ENCODE measurements around the gene NPC1. TPM values are rescaled to one million over a fixed set of nuclear protein-coding genes. Genes with fewer than 3 reads are reported as not detected.

Gene NPC1
- total RNA-seq, 6 experiments from 2014 or later: 25.4 to 46.2 (median 34.3) TPM

DNA sequence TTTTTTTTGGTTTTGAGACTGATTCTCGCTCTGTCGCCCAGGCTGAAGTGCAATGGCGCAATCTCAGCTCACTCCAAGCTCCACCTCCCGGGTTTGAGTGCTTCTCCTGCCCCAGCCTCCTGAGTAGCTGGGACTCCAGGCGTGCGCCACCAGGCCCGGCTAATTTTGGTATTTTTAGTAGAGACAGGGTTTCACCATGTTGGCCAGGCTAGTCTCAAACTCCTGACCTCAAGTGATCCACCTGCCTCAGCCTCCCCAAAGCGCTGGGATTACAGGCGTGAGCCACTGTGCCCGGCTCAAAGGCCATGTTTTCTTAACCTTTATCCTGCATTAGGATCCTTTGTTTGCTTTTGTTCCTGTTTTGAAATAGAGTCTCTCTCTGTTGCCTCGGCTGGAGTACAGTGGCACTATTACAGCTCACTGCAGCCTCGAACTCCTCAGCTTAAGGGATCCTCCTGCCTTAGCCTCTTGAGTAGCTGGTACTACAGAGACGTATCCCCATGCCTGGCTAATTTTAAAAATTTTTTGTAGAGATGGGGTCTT lies 41.0 kb downstream of the NPC1 start:
- no peak for DNase-seq
- TF ChIP-seq, protein P1, sequence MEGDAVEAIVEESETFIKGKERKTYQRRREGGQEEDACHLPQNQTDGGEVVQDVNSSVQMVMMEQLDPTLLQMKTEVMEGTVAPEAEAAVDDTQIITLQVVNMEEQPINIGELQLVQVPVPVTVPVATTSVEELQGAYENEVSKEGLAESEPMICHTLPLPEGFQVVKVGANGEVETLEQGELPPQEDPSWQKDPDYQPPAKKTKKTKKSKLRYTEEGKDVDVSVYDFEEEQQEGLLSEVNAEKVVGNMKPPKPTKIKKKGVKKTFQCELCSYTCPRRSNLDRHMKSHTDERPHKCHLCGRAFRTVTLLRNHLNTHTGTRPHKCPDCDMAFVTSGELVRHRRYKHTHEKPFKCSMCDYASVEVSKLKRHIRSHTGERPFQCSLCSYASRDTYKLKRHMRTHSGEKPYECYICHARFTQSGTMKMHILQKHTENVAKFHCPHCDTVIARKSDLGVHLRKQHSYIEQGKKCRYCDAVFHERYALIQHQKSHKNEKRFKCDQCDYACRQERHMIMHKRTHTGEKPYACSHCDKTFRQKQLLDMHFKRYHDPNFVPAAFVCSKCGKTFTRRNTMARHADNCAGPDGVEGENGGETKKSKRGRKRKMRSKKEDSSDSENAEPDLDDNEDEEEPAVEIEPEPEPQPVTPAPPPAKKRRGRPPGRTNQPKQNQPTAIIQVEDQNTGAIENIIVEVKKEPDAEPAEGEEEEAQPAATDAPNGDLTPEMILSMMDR (IDR thresholded peaks at IDR 0.05): no peak
- Mint-ChIP-seq H3K27me3 (ENCODE audit: insufficient read depth) (no peaks in the 10 kb centered on the region), H3K36me3 (ENCODE audit: low read depth) (peaks cover 38% of the 10 kb centered on the region), H3K27ac (no peak overlapping the region), H3K9me3 (no peaks in the 10 kb centered on the region), H3K4me3 (no peak overlapping the region), H3K4me1 (ENCODE audit: low read depth) (peaks cover 12% of the 10 kb centered on the region)

DNA sequence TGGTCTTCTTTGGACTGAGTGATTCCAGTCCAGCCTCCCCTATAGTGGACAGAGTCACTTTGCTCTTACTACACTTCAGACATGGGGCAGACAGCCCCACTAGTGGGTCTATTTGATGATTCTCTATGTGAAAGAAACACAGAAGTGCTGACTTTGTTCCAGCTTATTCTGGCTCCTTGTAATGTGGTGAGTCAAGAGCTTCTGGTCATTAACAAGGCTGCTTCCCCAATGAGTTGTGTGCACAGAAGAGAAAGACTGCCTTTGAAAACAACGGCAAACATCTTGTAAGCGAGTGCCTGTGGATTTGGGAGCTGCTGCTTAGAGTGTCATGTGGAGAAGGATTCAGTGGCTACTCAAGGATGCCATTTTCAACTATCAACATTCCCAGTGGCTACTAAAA lies 43.8 kb downstream of the NPC1 start:
- peaks cover 47% of the 10 kb centered on the region for H3K36me3 Mint-ChIP-seq (ENCODE audit: low read depth)
- TF ChIP-seq, protein P1 (IDR thresholded peaks at IDR 0.05): no peak

DNA sequence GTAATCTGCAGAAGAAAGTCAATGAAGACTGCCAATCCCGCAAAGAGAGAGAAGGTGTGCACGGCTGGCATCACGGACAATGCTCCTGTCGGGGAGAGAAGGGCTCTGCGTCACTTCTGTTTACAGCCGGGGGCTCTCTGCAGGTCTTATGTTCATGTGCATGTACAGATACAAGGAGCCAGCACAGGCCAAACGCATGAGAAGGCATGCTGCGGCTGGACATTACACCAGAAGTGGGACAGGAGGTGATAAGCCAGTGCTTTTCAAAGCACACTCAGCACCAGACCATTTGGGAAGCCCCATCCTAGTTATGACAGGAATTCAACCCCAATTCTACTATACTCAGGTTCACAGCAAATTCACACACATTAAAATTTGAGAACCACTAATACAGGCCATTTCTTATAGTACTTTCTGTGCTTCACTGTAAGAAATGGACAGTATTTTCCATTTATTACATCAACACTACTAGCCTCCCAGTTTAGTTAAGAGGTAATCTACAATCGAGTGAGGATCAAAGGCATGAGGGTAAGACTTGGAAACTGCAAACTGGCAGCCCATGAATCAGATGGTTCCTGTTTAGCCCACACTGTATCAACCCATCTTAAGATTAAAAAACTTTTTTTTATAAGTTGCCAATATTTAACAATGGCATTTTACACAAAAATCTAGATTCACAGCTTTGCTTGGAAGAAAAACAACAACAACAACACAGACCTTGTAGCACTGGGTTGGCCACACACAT lies 44.8 kb downstream of the NPC1 start:
- Mint-ChIP-seq H3K27ac (no peak overlapping the region), H3K4me1 (ENCODE audit: low read depth) (peaks cover 7% of the 10 kb centered on the region), H3K36me3 (ENCODE audit: low read depth) (peaks cover 43% of the 10 kb centered on the region), H3K27me3 (ENCODE audit: insufficient read depth) (no peaks in the 10 kb centered on the region), H3K9me3 (no peaks in the 10 kb centered on the region), H3K4me3 (no peak overlapping the region)
- DNase-seq: no peak
- TF ChIP-seq, protein P1 (IDR thresholded peaks at IDR 0.05): no peak

More for the DNA sequence above, 43.8 kb downstream of the NPC1 start:
- DNase-seq: no peak
- H3K27me3 Mint-ChIP-seq (ENCODE audit: insufficient read depth): no peaks in the 10 kb centered on the region
- H3K9me3 Mint-ChIP-seq: no peaks in the 10 kb centered on the region
- no peak overlapping the region for H3K4me3 Mint-ChIP-seq
- H3K4me1 Mint-ChIP-seq (ENCODE audit: low read depth): peaks cover 7% of the 10 kb centered on the region
- no peak overlapping the region for H3K27ac Mint-ChIP-seq

DNA sequence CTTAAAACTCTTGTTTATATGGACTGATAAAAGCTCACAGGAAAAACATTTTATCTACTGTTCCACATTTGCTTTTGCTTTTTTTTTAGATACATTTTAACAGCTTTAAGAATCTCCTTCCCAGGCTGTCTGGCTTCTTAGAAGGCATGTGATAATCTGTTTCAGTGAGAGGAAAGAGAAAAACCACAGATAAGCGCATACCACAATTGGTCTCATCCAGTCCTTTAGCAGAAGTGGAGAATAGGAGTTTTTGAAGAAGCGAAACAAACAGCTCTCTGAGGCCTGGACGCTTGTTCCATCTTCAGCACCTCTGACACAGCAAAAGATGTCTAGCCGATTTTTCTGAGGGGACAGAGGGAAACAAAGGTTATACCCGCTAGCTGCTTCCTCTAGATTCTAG lies 45.4 kb downstream of the NPC1 start:
- TF ChIP-seq, protein P1 (IDR thresholded peaks at IDR 0.05): no peak
- Mint-ChIP-seq H3K4me3 (no peak overlapping the region), H3K27me3 (ENCODE audit: insufficient read depth) (no peaks in the 10 kb centered on the region), H3K27ac (no peak overlapping the region), H3K4me1 (ENCODE audit: low read depth) (peaks cover 7% of the 10 kb centered on the region), H3K9me3 (no peaks in the 10 kb centered on the region), H3K36me3 (ENCODE audit: low read depth) (peaks cover 43% of the 10 kb centered on the region)
- no peak for DNase-seq

DNA sequence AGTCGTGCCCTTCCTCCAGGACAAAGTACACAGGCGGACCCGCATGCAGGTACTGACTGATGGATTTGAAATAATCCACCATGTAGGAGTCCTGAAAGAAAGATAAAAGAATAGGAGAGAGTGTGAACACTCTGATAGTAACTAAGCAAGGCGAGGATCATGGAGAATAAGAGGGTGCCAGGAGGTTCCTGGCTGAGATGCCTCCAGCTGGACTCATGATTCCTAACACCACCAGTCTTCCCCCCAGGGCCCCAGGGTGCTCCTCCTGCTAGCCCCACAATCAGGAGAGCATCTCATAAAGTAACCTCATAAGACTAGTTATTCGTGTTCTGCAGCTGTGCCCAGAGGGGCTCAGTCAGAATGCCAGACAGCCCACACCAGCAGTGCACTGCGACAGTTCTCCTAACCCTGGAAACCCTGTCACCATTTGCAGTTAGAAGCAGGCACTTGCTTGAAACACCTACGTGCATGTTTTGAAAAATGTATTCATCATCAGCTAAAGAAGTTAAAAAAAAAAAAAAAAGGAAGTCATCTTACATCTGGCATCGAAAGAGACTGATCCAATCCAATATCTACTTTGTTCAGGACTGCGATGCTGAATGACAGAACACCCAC lies 46.3 kb downstream of the NPC1 start:
- Mint-ChIP-seq H3K4me3 (no peak overlapping the region), H3K27me3 (ENCODE audit: insufficient read depth) (no peaks in the 10 kb centered on the region), H3K36me3 (ENCODE audit: low read depth) (peaks cover 52% of the 10 kb centered on the region), H3K9me3 (no peaks in the 10 kb centered on the region), H3K4me1 (ENCODE audit: low read depth) (peaks cover 7% of the 10 kb centered on the region), H3K27ac (no peak overlapping the region)
- TF ChIP-seq, protein P1 (IDR thresholded peaks at IDR 0.05): no peak
- DNase-seq: no peak

Data from HFFc6 (cell line).